Measurements from ENCODE around the gene ABCA1. TPM values are rescaled to one million over a fixed set of nuclear protein-coding genes. Genes with fewer than 3 reads are reported as not detected.

Gene ABCA1
- total RNA-seq, 2 experiments from 2014 or later, result 8.0 to 14.0 TPM

- H3K4me2 ChIP-seq (ENCODE audit: low read length), result no peak overlapping the region
- no TSS peak for BruUV-seq (replicated peaks)
- CTCF ChIA-PET (ENCODE audit: unreplicated experiment), result no interaction called here
Observed at GRCh38 chr9:104972242-104972866, 44.4 kb upstream of the ABCA1 start.

GRCh38 chr9:104971511-104971910 is 43.6 kb upstream of the ABCA1 start:
- H3K27ac ChIP-seq (ENCODE audit: low read depth, low read length, poor library complexity, severe bottlenecking), result no peak overlapping the region
- ChIA-PET POLR2A (interaction anchor here (0.6 to 4.0 kb wide), 3 partner anchors 9 to 16 kb away, joined by 3 to 29 read pairs (median 4); no protein-coding TSS in a partner anchor), CTCF (ENCODE audit: unreplicated experiment) (interaction anchor here (0.6 kb wide), 1 partner anchor 28 kb away, joined by 3 read pairs; no protein-coding TSS in a partner anchor)
- H3K9me2 ChIP-seq (ENCODE audit: insufficient read depth, low read length), result no peaks in the 10 kb centered on the region
- no peaks in the 10 kb centered on the region for H3K36me3 ChIP-seq (ENCODE audit: insufficient read depth, low read length)
- H3K79me2 ChIP-seq (ENCODE audit: insufficient read depth, low read depth, low read length), result no peaks in the 10 kb centered on the region
- no peak overlapping the region for H3K4me3 ChIP-seq (ENCODE audit: low read depth, low read length, poor library complexity, severe bottlenecking)
- no peak overlapping the region for H3K4me2 ChIP-seq (ENCODE audit: low read length)
- intact Hi-C loops (cut with micrococcal nuclease; ENCODE audit: unreplicated experiment), result no loop called here
- no peak for DNase-seq (ENCODE audit: low spot score)
- no peaks in the 10 kb centered on the region for H4K20me1 ChIP-seq (ENCODE audit: insufficient read depth, low read length)
- H2AFZ ChIP-seq (ENCODE audit: low read length), result no peak overlapping the region
- H3K9me3 ChIP-seq (ENCODE audit: low read length), result no peaks in the 10 kb centered on the region
- BruUV-seq (replicated peaks), result no TSS peak
- H3K4me1 ChIP-seq (ENCODE audit: insufficient read depth, low read length, poor library complexity, severe bottlenecking), result peaks cover 6% of the 10 kb centered on the region
- TF ChIP-seq EZH2phosphoT487 (IDR thresholded peaks at IDR 0.05; ENCODE audit: borderline replicate concordance, low read depth, low read length), result no peak
- TF ChIP-seq CTCF (conservative IDR thresholded peaks at IDR 0.05; ENCODE audit: low read length), result no peak

More at GRCh38 chr9:104972242-104972866, 44.4 kb upstream of the ABCA1 start:
- no peak overlapping the region for H3K27ac ChIP-seq (ENCODE audit: low read depth, low read length, poor library complexity, severe bottlenecking)
- H3K4me3 ChIP-seq (ENCODE audit: low read depth, low read length, poor library complexity, severe bottlenecking), result no peak overlapping the region
- POLR2A ChIA-PET, result interaction anchor here (1.0 to 4.0 kb wide), 2 partner anchors 13 to 41 kb away, joined by 5 to 29 read pairs; no protein-coding TSS in a partner anchor
- no peaks in the 10 kb centered on the region for H3K36me3 ChIP-seq (ENCODE audit: insufficient read depth, low read length)
- H3K9me3 ChIP-seq (ENCODE audit: low read length), result no peaks in the 10 kb centered on the region
- TF ChIP-seq CTCF (conservative IDR thresholded peaks at IDR 0.05; ENCODE audit: low read length) (no peak), EZH2phosphoT487 (IDR thresholded peaks at IDR 0.05; ENCODE audit: borderline replicate concordance, low read depth, low read length) (no peak)
- H2AFZ ChIP-seq (ENCODE audit: low read length), result no peak overlapping the region
- no peak for DNase-seq (ENCODE audit: low spot score)
- no peaks in the 10 kb centered on the region for H4K20me1 ChIP-seq (ENCODE audit: insufficient read depth, low read length)
- H3K79me2 ChIP-seq (ENCODE audit: insufficient read depth, low read depth, low read length), result no peaks in the 10 kb centered on the region
- no peaks in the 10 kb centered on the region for H3K9me2 ChIP-seq (ENCODE audit: insufficient read depth, low read length)
- peaks cover 6% of the 10 kb centered on the region for H3K4me1 ChIP-seq (ENCODE audit: insufficient read depth, low read length, poor library complexity, severe bottlenecking)
- intact Hi-C loops (cut with micrococcal nuclease; ENCODE audit: unreplicated experiment), result no loop called here
